ENCODE data around the gene SUGT1.

SUGT1 gene

DNA sequence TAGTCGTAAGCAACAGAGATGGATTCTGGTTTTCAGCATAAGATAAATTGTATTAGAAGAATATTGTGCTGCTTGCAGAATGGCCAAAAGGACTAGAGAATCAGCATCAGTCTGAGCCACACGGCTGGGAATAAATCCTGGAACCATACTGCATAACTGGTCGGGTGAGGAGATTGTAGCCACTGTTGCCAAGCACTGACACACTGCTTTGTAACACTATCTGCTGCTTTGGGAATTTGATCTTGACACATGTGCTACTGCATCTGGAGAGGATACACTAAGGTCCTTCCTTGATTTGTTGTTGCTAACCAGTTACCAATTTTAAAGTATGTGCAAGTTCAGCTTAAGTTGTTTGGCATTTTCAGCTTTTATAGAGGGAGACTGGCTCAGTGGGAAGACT, 8.5 kb upstream of the SUGT1 start:
- no peaks in the 10 kb centered on the region for H3F3A ChIP-seq (ENCODE audit: insufficient read depth)
- no peak overlapping the region for H3K9ac ChIP-seq (ENCODE audit: low read length)
- no peaks in the 10 kb centered on the region for H3K9me3 ChIP-seq (ENCODE audit: insufficient read depth, low read length)
- no peaks in the 10 kb centered on the region for H3K27me3 ChIP-seq (ENCODE audit: low read length)
- H3K9me2 ChIP-seq (replicated peaks; ENCODE audit: insufficient read depth, low read length) = no peaks in the 10 kb centered on the region
- H3K4me3 ChIP-seq (ENCODE audit: insufficient read depth, low read length, poor library complexity, severe bottlenecking) = no peak overlapping the region
- no peaks in the 10 kb centered on the region for H3K79me2 ChIP-seq (ENCODE audit: insufficient read depth, low read length)
- H3K36me3 ChIP-seq (ENCODE audit: low read length) = peaks cover 5% of the 10 kb centered on the region; the same call in 1 of the 2 replicates
- H4K20me1 ChIP-seq (ENCODE audit: low read depth, low read length) = no peaks in the 10 kb centered on the region
- no peak overlapping the region for H2AFZ ChIP-seq (ENCODE audit: low read depth, low read length, severe bottlenecking)
- no peak overlapping the region for H3K4me2 ChIP-seq (ENCODE audit: low read depth, low read length, poor library complexity, severe bottlenecking)
- TF ChIP-seq, protein P1, sequence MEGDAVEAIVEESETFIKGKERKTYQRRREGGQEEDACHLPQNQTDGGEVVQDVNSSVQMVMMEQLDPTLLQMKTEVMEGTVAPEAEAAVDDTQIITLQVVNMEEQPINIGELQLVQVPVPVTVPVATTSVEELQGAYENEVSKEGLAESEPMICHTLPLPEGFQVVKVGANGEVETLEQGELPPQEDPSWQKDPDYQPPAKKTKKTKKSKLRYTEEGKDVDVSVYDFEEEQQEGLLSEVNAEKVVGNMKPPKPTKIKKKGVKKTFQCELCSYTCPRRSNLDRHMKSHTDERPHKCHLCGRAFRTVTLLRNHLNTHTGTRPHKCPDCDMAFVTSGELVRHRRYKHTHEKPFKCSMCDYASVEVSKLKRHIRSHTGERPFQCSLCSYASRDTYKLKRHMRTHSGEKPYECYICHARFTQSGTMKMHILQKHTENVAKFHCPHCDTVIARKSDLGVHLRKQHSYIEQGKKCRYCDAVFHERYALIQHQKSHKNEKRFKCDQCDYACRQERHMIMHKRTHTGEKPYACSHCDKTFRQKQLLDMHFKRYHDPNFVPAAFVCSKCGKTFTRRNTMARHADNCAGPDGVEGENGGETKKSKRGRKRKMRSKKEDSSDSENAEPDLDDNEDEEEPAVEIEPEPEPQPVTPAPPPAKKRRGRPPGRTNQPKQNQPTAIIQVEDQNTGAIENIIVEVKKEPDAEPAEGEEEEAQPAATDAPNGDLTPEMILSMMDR (IDR thresholded peaks at IDR 0.05; ENCODE audit: insufficient read depth, low read length, poor library complexity, severe bottlenecking) = no peak
- TF ChIP-seq EZH2phosphoT487 (conservative IDR thresholded peaks at IDR 0.05; ENCODE audit: low read length) = no peak
- H3K27ac ChIP-seq (ENCODE audit: low read depth, low read length) = no peak overlapping the region

DNA sequence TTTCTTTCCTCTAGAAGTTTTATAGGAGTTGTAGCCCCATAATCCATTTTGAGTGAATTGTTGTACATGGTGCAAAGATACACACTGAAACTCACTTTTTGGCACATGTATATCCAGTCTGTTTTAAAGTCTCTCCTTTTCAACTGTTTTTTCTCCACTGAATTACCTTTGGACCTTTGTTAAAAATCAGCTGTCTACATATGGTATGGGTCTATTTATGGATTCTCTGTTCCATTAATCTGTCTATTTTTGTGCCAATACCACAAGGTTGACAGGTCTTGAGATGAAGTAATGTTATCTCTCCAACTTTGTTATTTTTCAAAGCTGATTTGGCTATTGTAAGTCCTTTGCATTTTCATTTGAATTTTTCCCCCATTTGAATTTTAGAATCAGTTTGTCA, 5.7 kb upstream of the SUGT1 start:
- no peak overlapping the region for H3K4me3 ChIP-seq (ENCODE audit: insufficient read depth, low read length, poor library complexity, severe bottlenecking)
- H3K4me2 ChIP-seq (ENCODE audit: low read depth, low read length, poor library complexity, severe bottlenecking) = no peak overlapping the region
- TF ChIP-seq, protein P1 (IDR thresholded peaks at IDR 0.05; ENCODE audit: insufficient read depth, low read length, poor library complexity, severe bottlenecking) = no peak
- no peak for TF ChIP-seq EZH2phosphoT487 (conservative IDR thresholded peaks at IDR 0.05; ENCODE audit: low read length)
- no peaks in the 10 kb centered on the region for H3F3A ChIP-seq (ENCODE audit: insufficient read depth)
- no peaks in the 10 kb centered on the region for H3K36me3 ChIP-seq (ENCODE audit: low read length)
- no peak overlapping the region for H2AFZ ChIP-seq (ENCODE audit: low read depth, low read length, severe bottlenecking)
- H3K27me3 ChIP-seq (ENCODE audit: low read length) = no peaks in the 10 kb centered on the region
- no peak overlapping the region for H3K27ac ChIP-seq (ENCODE audit: low read depth, low read length)
- H3K79me2 ChIP-seq (ENCODE audit: insufficient read depth, low read length) = peaks cover 18% of the 10 kb centered on the region
- no peaks in the 10 kb centered on the region for H4K20me1 ChIP-seq (ENCODE audit: low read depth, low read length)
- no peaks in the 10 kb centered on the region for H3K9me2 ChIP-seq (replicated peaks; ENCODE audit: insufficient read depth, low read length)
- H3K9ac ChIP-seq (ENCODE audit: low read length) = no peak overlapping the region
- no peaks in the 10 kb centered on the region for H3K9me3 ChIP-seq (ENCODE audit: insufficient read depth, low read length)

DNA sequence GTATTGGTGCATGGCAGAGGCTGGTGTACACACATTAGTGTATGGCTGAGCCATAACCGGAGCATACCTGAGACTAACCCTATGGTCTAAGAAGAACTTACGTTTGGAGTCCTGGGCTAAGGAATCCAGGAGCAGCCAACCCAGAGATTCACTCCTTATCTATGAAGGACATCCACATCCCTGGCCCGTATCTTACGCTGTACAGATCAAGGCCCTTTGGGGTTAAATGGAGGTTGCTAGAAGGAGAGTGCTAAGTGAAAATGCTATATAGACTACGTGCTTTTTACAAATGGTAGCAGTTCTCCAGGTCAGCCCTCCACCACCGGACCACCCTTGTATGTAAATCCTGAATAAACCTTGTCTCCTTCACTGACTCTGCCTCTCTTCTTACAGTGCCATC, 1.9 kb upstream of the SUGT1 start:
- Histone ChIP-seq H3K4me3 (ENCODE audit: insufficient read depth, low read length, poor library complexity, severe bottlenecking) (peak overlapping the region; percentile 88), H3K9me2 (replicated peaks; ENCODE audit: insufficient read depth, low read length) (no peaks in the 10 kb centered on the region), H2AFZ (ENCODE audit: low read depth, low read length, severe bottlenecking) (no peak overlapping the region), H3K9me3 (ENCODE audit: insufficient read depth, low read length) (no peaks in the 10 kb centered on the region), H3K79me2 (ENCODE audit: insufficient read depth, low read length) (peaks cover 50% of the 10 kb centered on the region), H3K27me3 (ENCODE audit: low read length) (no peaks in the 10 kb centered on the region), H3K36me3 (ENCODE audit: low read length) (no peaks in the 10 kb centered on the region), H3K9ac (ENCODE audit: low read length) (peak overlapping the region; percentile 90), H3K4me2 (ENCODE audit: low read depth, low read length, poor library complexity, severe bottlenecking) (peak overlapping the region; percentile 96), H3F3A (ENCODE audit: insufficient read depth) (no peaks in the 10 kb centered on the region), H4K20me1 (ENCODE audit: low read depth, low read length) (no peaks in the 10 kb centered on the region), H3K27ac (ENCODE audit: low read depth, low read length) (peak overlapping the region; percentile 75; the same call in 1 of the 2 replicates)
- TF ChIP-seq EZH2phosphoT487 (conservative IDR thresholded peaks at IDR 0.05; ENCODE audit: low read length) = no peak
- TF ChIP-seq, protein P1 (IDR thresholded peaks at IDR 0.05; ENCODE audit: insufficient read depth, low read length, poor library complexity, severe bottlenecking) = no peak
